Measurements from ENCODE around the gene POLR1B.

Gene POLR1B

GRCh38 chr2:112582314-112582746, 40.1 kb downstream of the POLR1B start:
- peak; percentile 69 for DNase-seq (ENCODE audit: low read depth)
- TF ChIP-seq CTCF (conservative IDR thresholded peaks at IDR 0.05; ENCODE audit: low read length): peak; percentile 59
- H3K4me3 ChIP-seq (ENCODE audit: low read length): no peak overlapping the region

GRCh38 chr2:112583497-112584133, 41.4 kb downstream of the POLR1B start:
- no peak for TF ChIP-seq CTCF (conservative IDR thresholded peaks at IDR 0.05; ENCODE audit: low read length)
- peak overlapping the region; percentile 92 for H3K4me3 ChIP-seq (ENCODE audit: low read length)
- peak; percentile 17 for DNase-seq (ENCODE audit: low read depth)

- H3K4me3 ChIP-seq (ENCODE audit: low read length): peak within 1 kb of the TSS; percentile 92
- TF ChIP-seq CTCF (conservative IDR thresholded peaks at IDR 0.05; ENCODE audit: low read length): no peak; the same call in 1 of the 2 replicates
- DNase-seq (ENCODE audit: low read depth): peak; percentile 97
These were observed 42.0 kb downstream of the POLR1B start, which contains the start of gene CHCHD5 for GRCh38 chr2:112584134-112584890. Gene CHCHD5 (plus strand): TSS chr2:112584609. CDS start chr2:112584648, 39 bp downstream.

GRCh38 chr2:112584891-112585250, 42.6 kb downstream of the POLR1B start:
- TF ChIP-seq CTCF (conservative IDR thresholded peaks at IDR 0.05; ENCODE audit: low read length): no peak

GRCh38 chr2:112585400-112585799, 43.1 kb downstream of the POLR1B start:
- no peak for TF ChIP-seq CTCF (conservative IDR thresholded peaks at IDR 0.05; ENCODE audit: low read length)
- peak overlapping the region; percentile 92 for H3K4me3 ChIP-seq (ENCODE audit: low read length)
- no peak for DNase-seq (ENCODE audit: low read depth)

More at GRCh38 chr2:112584891-112585250, 42.6 kb downstream of the POLR1B start:
- peak overlapping the region; percentile 92 for H3K4me3 ChIP-seq (ENCODE audit: low read length)
- no peak for DNase-seq (ENCODE audit: low read depth)

- no peak for DNase-seq (ENCODE audit: low read depth)
- TF ChIP-seq CTCF (conservative IDR thresholded peaks at IDR 0.05; ENCODE audit: low read length): no peak
- H3K4me3 ChIP-seq (ENCODE audit: low read length): no peak overlapping the region
These were observed 43.7 kb downstream of the POLR1B start for GRCh38 chr2:112585873-112586464.

Data from AG10803 (cell line).